Osteocyte (in vitro differentiated cells): ENCODE results near the gene COPZ1. TPM values are rescaled to one million over a fixed set of nuclear protein-coding genes. Genes with fewer than 3 reads are reported as not detected.

Experiments
- DNase-seq: peaks from one replicate; pipeline ENCODE4 v3.0.0; 2021; ENCODE audit warnings: mixed read lengths; ENCODE audit not compliant: unreplicated experiment; ENCODE audit errors: extremely low spot score
- H3K27ac Mint-ChIP-seq: one replicate; pipeline ENCODE4 v1.8.0; 2021; ENCODE audit warnings: mild to moderate bottlenecking, mixed read lengths; ENCODE audit not compliant: unreplicated experiment
- H3K27me3 Mint-ChIP-seq: one replicate; pipeline ENCODE4 v1.8.0; 2021; ENCODE audit warnings: mixed read lengths; ENCODE audit not compliant: unreplicated experiment
- H3K36me3 Mint-ChIP-seq: one replicate; pipeline ENCODE4 v1.8.0; 2021; ENCODE audit warnings: mixed read lengths; ENCODE audit not compliant: unreplicated experiment
- H3K4me1 Mint-ChIP-seq: one replicate; pipeline ENCODE4 v1.8.0; 2021; ENCODE audit warnings: mixed read lengths; ENCODE audit not compliant: unreplicated experiment
- H3K4me3 Mint-ChIP-seq: one replicate; pipeline ENCODE4 v1.8.0; 2021; ENCODE audit warnings: mild to moderate bottlenecking, moderate library complexity, mixed read lengths; ENCODE audit not compliant: unreplicated experiment
- H3K9me3 Mint-ChIP-seq: one replicate; pipeline ENCODE4 v1.8.0; 2021; ENCODE audit warnings: mixed read lengths; ENCODE audit not compliant: unreplicated experiment
- long read RNA-seq: library from polyadenylated mRNA; unstranded; transcript quantifications from one replicate; pipeline ENCODE4 v2.0.0, GENCODE V29; 2021
- total RNA-seq: library from RNA; stranded (reverse); gene quantifications from 2 replicates; pipeline ENCODE4 v1.2.1, GENCODE V29; 2021
- TF ChIP-seq, protein P1 (sequence below): fragments of 200-600 bp; sonication (generic); IDR thresholded peaks from 2 replicates; pipeline ENCODE4 v1.5.0; 2021; ENCODE audit warnings: antibody characterized with exemption, mild to moderate bottlenecking, moderate library complexity

COPZ1 gene
- 126 and 136 TPM in 2 replicates for total RNA-seq
- long read RNA-seq, transcript COPZ1-202 (8 exons, 880 nt), result minor isoform, 12 of 489 reads
- long read RNA-seq, transcript COPZ1-201 (9 exons, 1,897 nt), result major isoform, 440 of 489 reads
- long read RNA-seq, transcript COPZ1-209 (8 exons, 1,026 nt), result minor isoform, 10 of 489 reads
- long read RNA-seq, partial matches to known transcripts, result 12 of 489 reads
- long read RNA-seq, other reads (novel, unspliced or antisense), result 13 of 489 reads

- Mint-ChIP-seq H3K9me3 (no peaks in the 10 kb centered on the region), H3K4me1 (peaks cover 34% of the 10 kb centered on the region), H3K27me3 (no peaks in the 10 kb centered on the region), H3K4me3 (peak within 1 kb of the TSS; percentile 99), H3K36me3 (no peaks in the 10 kb centered on the region), H3K27ac (peak within 1 kb of the TSS; percentile 99)
- TF ChIP-seq, protein P1, sequence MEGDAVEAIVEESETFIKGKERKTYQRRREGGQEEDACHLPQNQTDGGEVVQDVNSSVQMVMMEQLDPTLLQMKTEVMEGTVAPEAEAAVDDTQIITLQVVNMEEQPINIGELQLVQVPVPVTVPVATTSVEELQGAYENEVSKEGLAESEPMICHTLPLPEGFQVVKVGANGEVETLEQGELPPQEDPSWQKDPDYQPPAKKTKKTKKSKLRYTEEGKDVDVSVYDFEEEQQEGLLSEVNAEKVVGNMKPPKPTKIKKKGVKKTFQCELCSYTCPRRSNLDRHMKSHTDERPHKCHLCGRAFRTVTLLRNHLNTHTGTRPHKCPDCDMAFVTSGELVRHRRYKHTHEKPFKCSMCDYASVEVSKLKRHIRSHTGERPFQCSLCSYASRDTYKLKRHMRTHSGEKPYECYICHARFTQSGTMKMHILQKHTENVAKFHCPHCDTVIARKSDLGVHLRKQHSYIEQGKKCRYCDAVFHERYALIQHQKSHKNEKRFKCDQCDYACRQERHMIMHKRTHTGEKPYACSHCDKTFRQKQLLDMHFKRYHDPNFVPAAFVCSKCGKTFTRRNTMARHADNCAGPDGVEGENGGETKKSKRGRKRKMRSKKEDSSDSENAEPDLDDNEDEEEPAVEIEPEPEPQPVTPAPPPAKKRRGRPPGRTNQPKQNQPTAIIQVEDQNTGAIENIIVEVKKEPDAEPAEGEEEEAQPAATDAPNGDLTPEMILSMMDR, result peak; percentile 90
- DNase-seq, result peak; percentile 97
Observed at GRCh38 chr12:54324617-54325441, at the start of gene COPZ1. Gene COPZ1, plus strand, starts transcription at chr12:54325131. Its CDS starts 33 bp downstream, at chr12:54325164.

DNA sequence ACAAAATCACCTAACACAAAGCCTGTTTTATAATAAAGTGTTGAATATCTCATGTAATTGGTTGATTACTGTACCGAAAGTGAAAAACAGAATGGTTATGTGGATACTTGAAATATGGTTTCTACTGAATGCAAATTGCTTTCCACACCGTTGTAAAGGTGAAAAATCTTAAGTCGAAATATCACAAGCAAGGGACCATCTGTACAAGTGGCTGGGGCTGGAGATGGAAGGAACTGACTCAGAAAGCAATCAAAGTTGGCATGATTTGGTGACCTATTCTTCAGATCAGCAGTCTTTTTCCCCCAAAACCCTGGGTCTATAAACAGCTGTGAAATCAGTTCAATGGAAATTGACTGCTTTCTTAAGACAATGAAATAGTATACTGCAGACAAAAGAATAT is 48.6 kb upstream of the COPZ1 start:
- DNase-seq, result no peak
- Mint-ChIP-seq H3K4me1 (peaks cover 31% of the 10 kb centered on the region), H3K36me3 (peaks cover 6% of the 10 kb centered on the region), H3K27ac (peak overlapping the region; percentile 36), H3K4me3 (no peak overlapping the region), H3K9me3 (no peaks in the 10 kb centered on the region), H3K27me3 (no peaks in the 10 kb centered on the region)
- TF ChIP-seq, protein P1, result no peak

DNA sequence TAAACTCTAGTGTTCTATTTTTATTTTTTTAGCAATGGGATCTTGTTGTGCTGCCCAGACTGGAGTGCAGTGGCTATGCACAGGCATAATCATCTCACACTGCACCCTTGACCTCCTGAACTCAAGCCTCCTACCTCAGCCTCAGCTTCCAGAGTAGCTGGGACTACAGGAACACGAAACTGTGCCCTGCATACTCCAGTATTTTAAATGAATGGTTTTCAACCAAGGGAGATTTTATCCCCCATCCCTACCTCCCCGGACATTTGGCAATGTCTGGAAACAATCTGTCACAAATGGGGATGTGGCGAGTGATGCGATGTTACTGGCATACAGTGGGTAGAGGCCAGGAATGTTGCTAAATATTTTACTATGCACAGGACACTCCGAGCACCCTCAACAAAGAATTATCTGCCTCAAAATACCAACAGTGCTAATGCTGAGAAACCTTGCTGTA is 47.1 kb upstream of the COPZ1 start:
- no peaks in the 10 kb centered on the region for H3K9me3 Mint-ChIP-seq
- TF ChIP-seq, protein P1, result no peak
- H3K4me3 Mint-ChIP-seq, result no peak overlapping the region
- peaks cover 21% of the 10 kb centered on the region for H3K36me3 Mint-ChIP-seq
- no peak for DNase-seq
- H3K27me3 Mint-ChIP-seq, result no peaks in the 10 kb centered on the region
- H3K4me1 Mint-ChIP-seq, result peaks cover 46% of the 10 kb centered on the region
- H3K27ac Mint-ChIP-seq, result no peak overlapping the region

DNA sequence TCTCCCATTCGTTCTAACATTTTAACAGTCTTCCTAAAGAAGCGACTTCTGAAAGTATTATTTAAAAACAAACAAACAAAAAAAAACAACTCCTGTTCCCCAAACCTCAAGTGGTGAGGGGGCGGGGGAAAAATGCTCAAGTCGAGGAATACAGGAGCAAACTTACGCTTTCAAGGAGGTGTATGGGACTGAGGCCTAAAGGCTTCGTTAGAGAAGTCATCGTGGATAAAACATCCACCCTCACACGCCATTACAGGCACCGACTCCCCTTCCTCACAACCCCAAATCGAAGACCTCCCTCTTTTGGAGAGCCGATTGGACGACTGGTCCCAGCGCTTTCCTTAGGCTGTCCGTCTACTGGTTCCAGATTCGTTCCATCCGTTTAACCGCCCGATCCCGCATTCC is 45.7 kb upstream of the COPZ1 start:
- TF ChIP-seq, protein P1, result no peak
- no peak for DNase-seq
- H3K36me3 Mint-ChIP-seq, result peaks cover 31% of the 10 kb centered on the region
- peaks cover 52% of the 10 kb centered on the region for H3K4me1 Mint-ChIP-seq
- no peaks in the 10 kb centered on the region for H3K9me3 Mint-ChIP-seq
- H3K27ac Mint-ChIP-seq, result no peak overlapping the region
- no peak overlapping the region for H3K4me3 Mint-ChIP-seq
- H3K27me3 Mint-ChIP-seq, result no peaks in the 10 kb centered on the region
